Kidney (tissue), 14 donors: ENCODE results near the gene TTYH2. TPM values are rescaled to one million over a fixed set of nuclear protein-coding genes. Genes with fewer than 3 reads are reported as not detected.

Experiments
- DNase-seq, 5 donors: peaks; one replicate each; pipeline ENCODE4 v3.0.0-alpha.2; 2013 to 2020
- FAIRE-seq: peaks from 2 replicates; lab custom pipeline; 2012; peaks lifted over from hg19 to GRCh38; lab: Jason Lieb, UNC
- H3K27ac ChIP-seq, 2 donors: one replicate each; pipeline ENCODE4 v1.7.0; 2013; ENCODE audit warnings: low read depth in 2 of 2, low read length in 2 of 2, inconsistent platforms in 1 of 2
- H3K27me3 ChIP-seq: one replicate; pipeline ENCODE4 v1.7.1; 2013; ENCODE audit warnings: low read length, inconsistent platforms; ENCODE audit not compliant: control insufficient read depth, insufficient read depth
- H3K36me3 ChIP-seq, 3 donors: one replicate each; pipeline versions ENCODE4 v1.7.0 to v1.7.1; 2013; ENCODE audit warnings: low read length in 3 of 3, control low read depth in 1 of 3, inconsistent platforms in 1 of 3; ENCODE audit not compliant: insufficient read depth in 3 of 3, control insufficient read depth in 2 of 3
- H3K4me1 ChIP-seq, 3 donors: one replicate each; pipeline versions ENCODE4 v1.7.0 to v1.7.1; 2013; ENCODE audit warnings: low read length in 3 of 3, inconsistent platforms in 1 of 3, low read depth in 1 of 3; ENCODE audit not compliant: control insufficient read depth in 2 of 3, insufficient read depth in 2 of 3
- H3K4me3 ChIP-seq, 3 donors: one replicate each; pipeline versions ENCODE4 v1.7.0 to v1.8.1; 2013; ENCODE audit warnings: low read length in 3 of 3, control low read depth in 1 of 3, inconsistent platforms in 1 of 3
- H3K9ac ChIP-seq, 3 donors: one replicate each; pipeline versions ENCODE4 v1.7.0 to v1.7.1; 2013; ENCODE audit warnings: low read length in 3 of 3, control low read depth in 1 of 3, inconsistent platforms in 1 of 3
- H3K9me3 ChIP-seq, 3 donors: one replicate each; pipeline versions ENCODE4 v1.7.0 to v1.7.1; 2013; ENCODE audit warnings: low read length in 3 of 3, control low read depth in 1 of 3, inconsistent platforms in 1 of 3; ENCODE audit not compliant: control insufficient read depth in 2 of 3, insufficient read depth in 1 of 3
- intact Hi-C: fragments of 100-400 bp; cut with DNase I; formaldehyde crosslinking; loops from one replicate; pipeline ENCODE4 v1.11.1; 2022
- polyA plus RNA-seq: library from polyadenylated mRNA; stranded (reverse); fragments of 350-450 nt; fragmentation: Illumina TruSeq; extraction: RNeasy Lipid Tissue Mini Kit (QIAGEN cat#74804); gene quantifications from one replicate; pipeline ENCODE4 v1.2.3, GENCODE V29; 2014; ENCODE audit warnings: low read depth, low replicate concordance; ENCODE audit not compliant: insufficient read depth
- total RNA-seq: library from RNA; stranded (reverse); fragmentation: NEBNext Ultra II Directional; extraction: Animal tissue kit (Norgen Biotek cat#: 25700); gene quantifications from one replicate; pipeline ENCODE4 v1.2.1, GENCODE V29; 2021
- TF ChIP-seq, protein P1 (sequence below): IDR thresholded peaks from 3 replicates; pipeline ENCODE4 v1.5.1; 2012; ENCODE audit warnings: mild to moderate bottlenecking, moderate library complexity, borderline replicate concordance; ENCODE audit not compliant: insufficient read depth; ENCODE audit errors: extremely low read depth
- donor health status: control.
- donor health status: control.
- donor health status: control.
- donor health status: control.
- donor health status: control.
- donor health status: DM: yes; HTN: yes; CAD: no.
- donor health status: Normal renal cell carcinoma (clear cell type).

TTYH2 gene
- total and polyA plus RNA-seq, 2 donors from 2014 or later: 2.4 to 7.1 TPM

DNA sequence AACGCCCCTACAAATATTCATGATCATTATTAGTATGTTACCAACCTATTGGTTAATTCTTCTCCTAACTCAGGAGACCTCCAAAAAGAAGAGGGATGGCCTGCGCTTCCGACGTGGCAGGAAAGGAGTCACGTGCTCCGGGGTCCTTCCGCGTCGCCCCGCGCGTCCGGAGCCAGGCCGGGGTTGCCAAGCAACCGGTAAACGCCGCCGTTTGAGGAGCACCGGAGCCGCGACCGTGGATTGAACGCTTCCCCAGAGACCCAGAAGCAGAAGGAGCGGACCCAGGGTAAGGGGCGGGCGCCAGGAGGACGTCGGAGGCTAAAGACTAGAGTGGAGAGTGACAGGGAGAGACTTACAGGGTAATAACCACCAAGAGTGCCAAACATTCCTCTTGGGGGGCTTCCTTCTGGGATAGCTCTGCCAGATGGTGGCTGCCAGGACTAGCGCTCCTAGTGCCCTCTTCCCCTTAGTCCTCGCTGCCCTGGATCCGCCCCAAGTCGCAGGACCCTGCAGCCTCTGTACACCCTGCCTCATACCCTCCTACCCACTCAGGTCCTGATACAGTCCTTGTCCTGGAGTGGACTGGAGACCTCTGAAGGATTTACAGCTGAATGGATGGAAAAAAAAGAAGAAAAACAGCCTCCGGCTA, 60.8 kb downstream of the TTYH2 start, which contains the start of gene DNAI2:
Gene DNAI2, plus strand, starts transcription at position 175 of the 649 bp plus-strand sequence. CDS start 7,584 bp downstream, outside the sequence.
- Histone ChIP-seq H3K27ac (no peak within 1 kb of the TSS), H3K9me3 (no peaks in the 10 kb centered on the region), H3K4me1 (peaks cover 0 to 4% (median 3%) of the 10 kb centered on the region in 3 donors), H3K4me3 (no peak within 1 kb of the TSS), H3K27me3 (no peaks in the 10 kb centered on the region), H3K36me3 (no peaks in the 10 kb centered on the region), H3K9ac (no peak within 1 kb of the TSS)
- no peak for FAIRE-seq
- intact Hi-C loops: no loop called here
- TF ChIP-seq, protein P1, sequence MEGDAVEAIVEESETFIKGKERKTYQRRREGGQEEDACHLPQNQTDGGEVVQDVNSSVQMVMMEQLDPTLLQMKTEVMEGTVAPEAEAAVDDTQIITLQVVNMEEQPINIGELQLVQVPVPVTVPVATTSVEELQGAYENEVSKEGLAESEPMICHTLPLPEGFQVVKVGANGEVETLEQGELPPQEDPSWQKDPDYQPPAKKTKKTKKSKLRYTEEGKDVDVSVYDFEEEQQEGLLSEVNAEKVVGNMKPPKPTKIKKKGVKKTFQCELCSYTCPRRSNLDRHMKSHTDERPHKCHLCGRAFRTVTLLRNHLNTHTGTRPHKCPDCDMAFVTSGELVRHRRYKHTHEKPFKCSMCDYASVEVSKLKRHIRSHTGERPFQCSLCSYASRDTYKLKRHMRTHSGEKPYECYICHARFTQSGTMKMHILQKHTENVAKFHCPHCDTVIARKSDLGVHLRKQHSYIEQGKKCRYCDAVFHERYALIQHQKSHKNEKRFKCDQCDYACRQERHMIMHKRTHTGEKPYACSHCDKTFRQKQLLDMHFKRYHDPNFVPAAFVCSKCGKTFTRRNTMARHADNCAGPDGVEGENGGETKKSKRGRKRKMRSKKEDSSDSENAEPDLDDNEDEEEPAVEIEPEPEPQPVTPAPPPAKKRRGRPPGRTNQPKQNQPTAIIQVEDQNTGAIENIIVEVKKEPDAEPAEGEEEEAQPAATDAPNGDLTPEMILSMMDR: no peak
- DNase-seq: peak in 4 of 5 donors; percentile 77 to 90 (median 80)

DNA sequence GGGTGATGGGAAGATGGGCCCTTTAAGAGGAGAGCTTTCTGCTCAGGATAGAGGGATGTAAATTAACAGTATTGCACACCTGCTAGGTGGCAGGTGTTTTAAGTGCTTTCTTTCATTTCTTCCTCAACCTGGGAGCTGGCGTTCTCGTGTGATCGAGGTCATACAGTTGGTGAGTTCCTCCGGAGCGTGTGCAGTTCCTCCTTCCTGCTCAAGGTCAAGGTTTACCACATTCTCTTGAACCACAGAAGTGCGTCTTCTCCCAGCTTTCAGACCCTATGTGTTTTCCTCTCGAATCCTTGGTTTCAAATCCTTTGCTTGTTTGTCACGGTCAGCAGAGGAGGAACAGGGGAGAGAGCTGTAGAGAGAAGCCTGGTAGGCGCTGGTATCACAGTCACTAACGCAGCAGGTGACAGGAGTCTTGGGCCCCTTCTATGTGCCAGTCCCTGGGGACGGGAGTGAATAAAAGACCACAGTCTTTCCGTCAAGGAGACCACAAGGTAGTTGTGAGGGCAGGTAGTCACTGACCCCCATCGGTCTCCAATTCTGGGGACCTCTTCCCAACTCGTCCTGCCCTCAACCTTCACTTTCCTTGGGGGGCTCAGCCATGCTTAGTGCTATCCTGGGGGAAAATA, 61.5 kb downstream of the TTYH2 start:
- H3K9me3 ChIP-seq: no peaks in the 10 kb centered on the region
- DNase-seq (peak in 1 of 5 donors; percentile 25), FAIRE-seq (no peak)
- no peak overlapping the region for H3K4me3 ChIP-seq
- H3K27ac ChIP-seq: no peak overlapping the region
- no peaks in the 10 kb centered on the region for H3K36me3 ChIP-seq
- H3K4me1 ChIP-seq: peaks cover 0 to 4% (median 3%) of the 10 kb centered on the region in 3 donors
- intact Hi-C loops: no loop called here
- TF ChIP-seq, protein P1: no peak
- no peak overlapping the region for H3K9ac ChIP-seq
- H3K27me3 ChIP-seq: no peaks in the 10 kb centered on the region

DNA sequence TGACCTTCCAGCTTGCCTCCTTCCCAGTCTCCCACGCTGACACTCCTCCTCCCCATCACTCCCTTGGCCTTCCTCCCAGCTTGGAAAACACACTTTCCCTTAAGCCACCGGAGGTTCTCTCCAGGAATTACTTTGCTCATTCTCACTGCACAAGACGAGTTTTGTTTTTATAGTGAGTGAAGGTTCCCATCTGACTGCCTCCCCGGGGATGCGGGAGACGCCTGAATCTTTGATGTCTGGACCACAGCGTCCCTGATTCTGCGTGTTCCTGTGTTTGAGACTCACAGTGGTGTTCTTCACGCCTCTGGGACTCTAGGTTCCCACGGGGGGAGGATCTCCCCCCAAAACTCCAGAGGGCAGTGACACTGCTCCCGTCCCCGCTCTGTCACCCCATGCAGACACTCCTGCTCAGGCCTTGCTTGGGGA, 62.7 kb downstream of the TTYH2 start:
- H3K27me3 ChIP-seq: no peaks in the 10 kb centered on the region
- no peak for FAIRE-seq
- TF ChIP-seq, protein P1: no peak
- H3K4me1 ChIP-seq: peaks cover 0 to 4% (median 3%) of the 10 kb centered on the region in 3 donors
- no peak overlapping the region for H3K27ac ChIP-seq
- no peaks in the 10 kb centered on the region for H3K9me3 ChIP-seq
- no peaks in the 10 kb centered on the region for H3K36me3 ChIP-seq
- DNase-seq: peak in 3 of 5 donors; percentile 49 to 84 (median 57)
- intact Hi-C loops: no loop called here
- H3K9ac ChIP-seq: no peak overlapping the region
- no peak overlapping the region for H3K4me3 ChIP-seq
